NCI-H2227 (cell line): ENCODE measurements around the gene ENAH.
"Not testable (repeated sequence)": the region's sequence is repeated elsewhere in the genome, so short reads cannot be mapped to it uniquely, and the experiment has no call there.

ENCODE experiments used
- DNase-seq: peaks from one replicate; lab custom pipeline; 2025; ENCODE audit not compliant: unreplicated experiment; lab: John Stamatoyannopoulos, UW

Gene ENAH

GRCh38 chr1:225652729-225653462, at the start of gene ENAH:
TSS of gene ENAH (minus strand) at chr1:225653123. CDS start at chr1:225652690, 433 bp downstream.
- peak; percentile 95 for DNase-seq

- no peak for DNase-seq
Measured at GRCh38 chr1:225700889-225701465, 48.1 kb upstream of the ENAH start.

DNA sequence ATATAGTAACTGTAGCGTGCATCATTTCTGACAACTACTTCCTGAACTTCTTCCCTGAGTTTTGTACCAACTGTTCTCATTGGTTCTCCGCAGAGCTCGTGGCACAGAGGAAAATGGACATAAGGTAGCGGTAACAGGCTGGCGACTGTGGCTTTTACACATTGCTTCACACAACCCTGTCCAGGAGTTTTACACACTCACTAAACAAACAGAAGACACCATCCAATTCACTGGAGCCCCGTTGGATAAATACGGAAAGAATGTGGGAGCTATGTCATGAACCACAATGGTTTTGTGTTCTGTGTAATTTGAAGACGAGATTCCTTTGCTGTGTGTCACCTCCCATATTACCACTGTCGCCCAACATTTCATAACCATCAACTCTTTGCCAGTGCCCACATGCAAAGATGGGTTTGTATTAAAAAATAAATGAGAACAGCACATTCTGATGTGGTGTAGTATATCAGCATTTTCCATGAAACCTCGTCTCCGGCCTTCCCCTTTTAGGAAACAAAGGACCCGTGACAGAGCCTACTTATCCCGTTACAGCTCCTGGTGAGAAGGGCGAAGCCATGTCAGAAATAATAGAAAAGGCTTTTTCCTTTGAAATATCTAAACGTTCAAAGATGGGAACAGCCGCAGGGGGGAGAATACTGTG, 47.4 kb upstream of the ENAH start:
- DNase-seq, result no peak

DNA sequence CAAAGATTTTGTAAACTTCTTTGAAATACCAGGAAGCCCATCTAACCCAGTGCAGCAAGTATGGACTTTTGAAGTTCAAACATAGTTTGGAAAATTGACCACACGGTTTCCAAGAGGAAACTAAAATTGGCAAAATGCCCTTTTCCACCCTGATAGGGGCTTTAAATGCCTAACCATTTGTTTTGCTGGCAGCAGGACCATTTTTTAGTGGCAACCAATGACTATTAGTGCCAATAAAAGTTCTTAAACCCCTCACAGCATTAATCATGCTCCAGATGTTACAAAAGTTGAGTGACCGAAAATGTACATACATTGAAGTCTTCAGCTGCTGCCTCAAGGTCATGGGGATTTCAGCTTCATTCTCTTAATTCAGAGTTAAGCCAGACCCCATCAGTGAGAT, 46.4 kb upstream of the ENAH start:
- no peak for DNase-seq

DNA sequence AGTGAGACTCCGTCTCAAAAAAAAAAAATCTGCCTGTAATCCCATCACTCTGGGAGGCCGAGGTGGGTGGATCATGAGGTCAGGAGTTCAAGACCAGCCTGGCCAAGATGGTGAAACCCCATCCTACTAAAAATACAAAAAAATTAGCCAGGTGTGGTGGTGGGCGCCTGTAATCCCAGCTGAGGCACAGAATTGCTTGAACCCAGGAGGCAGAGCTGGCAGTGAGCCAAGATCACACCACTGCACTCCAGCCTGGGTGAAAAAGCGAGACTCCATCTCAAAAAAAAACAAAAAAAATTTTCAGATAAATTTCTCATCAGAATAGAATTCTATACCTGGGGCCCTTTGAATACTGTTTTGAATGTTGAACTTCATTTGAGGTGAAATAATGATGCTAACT, 45.3 kb upstream of the ENAH start:
- DNase-seq, result not testable (repeated sequence)

- DNase-seq, result no peak
Measured at GRCh38 chr1:225697428-225697827, 44.5 kb upstream of the ENAH start.

GRCh38 chr1:225695578-225696337, 42.8 kb upstream of the ENAH start:
- no peak for DNase-seq

GRCh38 chr1:225694151-225694603, 41.3 kb upstream of the ENAH start:
- DNase-seq, result no peak

GRCh38 chr1:225693697-225694096, 40.8 kb upstream of the ENAH start:
- DNase-seq, result not testable (repeated sequence)

DNA sequence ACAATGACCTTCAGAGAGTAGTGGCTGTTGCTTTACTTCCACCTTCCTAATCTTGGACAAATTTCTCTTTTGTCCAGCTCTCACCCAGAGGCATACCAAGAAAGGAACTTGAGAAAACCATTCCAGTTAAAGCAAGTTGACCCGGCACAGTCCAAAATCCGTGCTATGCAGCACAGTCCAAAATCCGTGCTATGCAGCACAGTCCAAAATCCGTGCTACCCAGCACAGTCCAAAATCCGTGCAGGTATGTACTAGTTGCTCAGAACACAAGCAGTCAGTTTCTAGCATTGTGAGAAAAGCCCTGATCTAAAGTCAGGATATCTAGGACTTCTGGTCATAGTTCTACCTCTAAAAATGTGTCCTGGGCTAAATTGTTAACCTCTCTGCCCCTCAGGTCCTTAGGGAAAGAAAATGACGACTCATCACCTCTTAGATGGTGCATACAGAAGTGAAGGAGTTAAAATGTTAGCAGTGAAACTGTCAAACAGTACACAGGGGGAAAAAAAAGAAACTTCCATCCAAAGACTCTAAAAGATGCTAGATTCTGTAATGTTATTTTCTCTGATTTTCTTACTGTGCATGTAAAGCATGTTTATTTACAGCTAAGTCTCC, 40.3 kb upstream of the ENAH start:
- no peak for DNase-seq

- DNase-seq, result no peak
Measured at GRCh38 chr1:225692517-225692879, 39.6 kb upstream of the ENAH start.

DNA sequence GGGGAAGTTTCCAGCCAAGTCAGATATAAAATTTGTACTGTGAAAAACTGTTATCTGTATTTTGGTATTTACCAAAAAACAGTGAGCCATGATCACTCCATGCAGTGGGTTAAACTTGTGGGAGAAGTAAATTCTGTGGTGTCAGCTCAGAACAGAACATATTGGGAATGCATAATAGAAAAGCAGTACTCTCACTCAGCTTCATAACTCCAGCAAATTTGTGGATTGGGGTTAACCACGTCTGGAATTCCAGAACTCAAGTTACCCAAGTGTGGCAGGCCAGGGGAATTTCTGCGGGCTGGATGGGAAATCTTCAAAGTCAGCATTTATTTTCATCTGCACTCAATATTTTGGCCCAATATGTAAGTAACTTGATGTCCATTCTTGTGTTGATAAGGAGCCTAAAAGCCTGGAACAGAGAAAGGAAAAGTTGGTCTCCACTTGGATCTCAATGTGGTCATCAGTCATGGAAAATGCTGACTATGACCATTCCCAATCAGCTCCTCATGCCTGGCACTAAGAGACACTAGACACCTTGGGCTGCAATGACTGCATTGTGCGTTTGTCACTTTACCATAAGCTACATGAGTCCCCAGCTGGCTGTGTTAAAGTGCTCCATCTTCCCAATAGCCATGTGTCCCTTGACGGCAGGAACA, 39.1 kb upstream of the ENAH start:
- no peak for DNase-seq

DNA sequence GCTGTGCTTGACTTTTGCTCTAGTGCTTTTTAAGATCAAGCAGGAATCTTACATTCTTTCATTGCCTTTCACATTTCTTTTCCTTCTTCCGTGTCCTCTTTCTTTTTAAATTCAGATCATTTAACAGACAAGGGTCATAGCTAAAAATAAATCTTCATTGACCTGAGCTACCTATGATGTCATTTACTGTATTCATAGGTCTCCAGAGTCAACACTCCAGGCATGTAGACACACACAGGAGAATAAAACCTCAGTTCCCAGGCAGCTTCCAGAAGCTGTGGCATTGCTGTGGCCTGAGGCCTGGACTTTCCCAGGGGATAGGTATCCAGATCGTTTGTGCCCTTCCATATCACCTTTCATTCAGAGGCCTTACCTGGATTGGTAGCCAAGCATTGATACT, 38.5 kb upstream of the ENAH start:
- DNase-seq, result no peak

DNA sequence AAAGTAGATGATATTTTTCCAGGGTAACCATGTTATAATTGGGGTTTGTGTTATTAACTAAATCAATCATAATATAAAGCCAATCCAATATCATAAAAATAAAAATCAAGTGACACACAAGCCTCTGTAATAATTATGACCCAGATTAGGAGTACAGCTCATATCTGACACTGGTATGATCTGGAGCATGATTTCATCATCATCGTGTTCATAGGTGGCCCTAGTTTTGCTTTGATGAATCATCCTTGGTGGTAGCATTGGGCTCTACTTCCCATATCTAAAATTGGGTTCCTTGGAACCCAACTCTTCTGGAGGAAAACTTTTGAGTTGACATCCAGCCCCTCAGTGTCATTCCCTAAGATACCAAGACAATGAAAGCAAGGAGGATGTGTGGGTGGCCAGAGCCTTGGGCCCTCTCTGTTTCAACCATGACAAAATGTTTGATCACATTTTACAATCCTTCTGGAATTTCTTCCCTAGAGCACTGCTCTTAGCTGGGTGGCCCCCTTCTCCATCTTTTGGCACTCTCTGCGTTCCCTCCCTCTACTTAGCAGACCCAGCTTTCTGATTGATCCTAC, 37.0 kb upstream of the ENAH start:
- DNase-seq, result no peak

- no peak for DNase-seq
Measured at GRCh38 chr1:225688345-225688744, 35.4 kb upstream of the ENAH start.

DNA sequence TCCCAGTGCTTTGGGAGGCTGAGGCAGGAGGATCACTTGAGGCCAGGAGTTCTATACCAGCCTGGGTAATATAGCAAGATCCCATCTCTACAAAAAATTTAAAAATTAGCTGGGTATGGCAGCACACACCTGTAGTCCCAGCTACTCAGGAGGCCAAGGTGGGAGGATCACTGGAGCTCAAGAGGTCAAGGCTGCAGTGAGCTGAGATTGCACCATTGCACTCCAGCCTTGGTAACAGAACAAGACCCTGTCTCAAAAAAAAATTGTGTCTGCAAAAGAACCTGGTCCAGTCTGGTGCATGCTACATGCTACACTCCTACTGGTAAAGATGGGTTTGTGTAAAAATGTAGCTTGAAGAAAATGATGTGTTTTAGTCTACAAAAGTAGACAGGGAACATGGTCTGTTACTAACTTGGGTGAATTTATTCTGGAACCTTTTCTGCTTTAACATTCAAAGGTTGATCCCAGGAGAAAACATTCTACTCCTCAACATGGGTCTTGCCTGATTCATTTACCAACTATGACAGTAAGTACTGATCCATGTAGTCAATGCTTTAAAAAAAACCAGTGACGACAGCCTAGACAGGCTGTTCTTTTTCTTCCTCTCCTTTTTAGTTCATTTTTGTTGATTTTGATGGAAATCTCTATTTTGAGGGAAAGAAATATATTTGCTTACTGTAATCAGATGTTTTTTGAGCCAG, 32.7 kb upstream of the ENAH start:
- DNase-seq, result no peak

DNA sequence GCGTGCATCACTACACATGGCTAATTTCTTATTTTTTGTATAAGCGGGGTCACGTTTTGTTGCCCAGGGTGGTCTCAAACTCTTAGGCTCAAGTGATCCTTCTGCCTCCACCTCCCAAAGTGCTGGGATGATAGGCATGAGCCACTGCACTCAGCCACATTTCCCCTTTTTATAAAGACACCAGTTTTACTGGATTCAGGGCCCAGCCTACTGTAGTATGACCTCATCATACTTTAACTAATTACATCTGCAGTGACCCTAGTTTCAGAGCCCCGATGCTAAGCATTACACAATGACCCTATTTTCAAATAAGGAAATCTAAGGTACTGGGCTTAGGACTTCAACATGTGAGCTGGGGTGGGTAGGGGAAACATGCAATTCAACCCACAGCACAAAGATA, 31.8 kb upstream of the ENAH start:
- no peak for DNase-seq

GRCh38 chr1:225681231-225681630, 28.3 kb upstream of the ENAH start:
- DNase-seq, result peak; percentile 18

- no peak for DNase-seq
Measured at GRCh38 chr1:225678545-225678944, 25.6 kb upstream of the ENAH start.
